H9 (cell line): ENCODE data around the gene NFATC1. TPM values are rescaled to one million over a fixed set of nuclear protein-coding genes. Genes with fewer than 3 reads are reported as not detected.

Source experiments
- DNase-seq: peaks from one replicate; pipeline ENCODE4 v3.0.0-alpha.2; 2017
- H2AFZ ChIP-seq: one replicate; pipeline ENCODE4 v1.6.1; 2013; ENCODE audit warnings: mild to moderate bottlenecking, low read length, control low read depth, moderate library complexity
- H2AK5ac ChIP-seq: 2 replicates; pipeline ENCODE4 v1.6.1; 2013; ENCODE audit warnings: low read length, control low read depth, mixed read lengths; ENCODE audit not compliant: insufficient read length
- H2BK120ac ChIP-seq: one replicate; pipeline ENCODE4 v1.6.1; 2013; ENCODE audit warnings: low read depth, mild to moderate bottlenecking, low read length, control low read depth, inconsistent platforms; ENCODE audit not compliant: poor library complexity, severe bottlenecking
- H2BK12ac ChIP-seq: 2 replicates; pipeline ENCODE4 v1.6.1; 2013; ENCODE audit warnings: low read length, control low read depth, mixed read lengths, low read depth; ENCODE audit not compliant: insufficient read length
- H2BK15ac ChIP-seq: 2 replicates; pipeline ENCODE4 v1.6.1; 2013; ENCODE audit warnings: low read depth, low read length, control low read depth
- H2BK20ac ChIP-seq: one replicate; pipeline ENCODE4 v1.6.1; 2013; ENCODE audit warnings: low read depth, mild to moderate bottlenecking, low read length, control low read depth, inconsistent platforms; ENCODE audit not compliant: poor library complexity, severe bottlenecking
- H2BK5ac ChIP-seq: 2 replicates; pipeline ENCODE4 v1.6.1; 2013; ENCODE audit warnings: low read length, control low read depth, mixed read lengths; ENCODE audit not compliant: insufficient read length
- H3K14ac ChIP-seq: 2 replicates; pipeline ENCODE4 v1.6.1; 2013; ENCODE audit warnings: low read length, control low read depth; ENCODE audit not compliant: insufficient read depth
- H3K18ac ChIP-seq: 2 replicates; pipeline ENCODE4 v1.6.1; 2013; ENCODE audit warnings: low read depth, mild to moderate bottlenecking, mixed read lengths, low read length, control low read depth; ENCODE audit not compliant: insufficient read length
- H3K23ac ChIP-seq: 2 replicates; pipeline ENCODE4 v1.6.1; 2013; ENCODE audit warnings: low read length, control low read depth, mixed read lengths, low read depth; ENCODE audit not compliant: insufficient read length
- H3K23me2 ChIP-seq: 2 replicates; pipeline ENCODE4 v1.6.1; 2013; ENCODE audit warnings: low read depth, mild to moderate bottlenecking, mixed read lengths, low read length, control low read depth; ENCODE audit not compliant: insufficient read length, poor library complexity, severe bottlenecking
- H3K27ac ChIP-seq: 2 replicates; pipeline ENCODE4 v1.5.1; 2013; ENCODE audit warnings: low read length, control low read depth, mixed read lengths, low read depth; ENCODE audit not compliant: insufficient read length
- H3K27me3 ChIP-seq: 2 replicates; pipeline ENCODE4 v1.6.1; 2013; ENCODE audit warnings: low read length, control low read depth, inconsistent platforms; ENCODE audit not compliant: insufficient read depth
- H3K4ac ChIP-seq: 2 replicates; pipeline ENCODE4 v1.6.1; 2013; ENCODE audit warnings: low read depth, mild to moderate bottlenecking, control low read depth, inconsistent platforms, low read length, moderate library complexity
- H3K4me1 ChIP-seq: 2 replicates; pipeline ENCODE4 v1.6.1; 2013; ENCODE audit warnings: low read length, control low read depth, inconsistent platforms; ENCODE audit not compliant: insufficient read depth
- H3K4me2 ChIP-seq: 2 replicates; pipeline ENCODE4 v1.6.1; 2013; ENCODE audit warnings: low read length, control low read depth, mixed read lengths; ENCODE audit not compliant: insufficient read length, insufficient read depth
- H3K56ac ChIP-seq: 2 replicates; pipeline ENCODE4 v1.6.1; 2013; ENCODE audit warnings: low read depth, mild to moderate bottlenecking, mixed read lengths, low read length, control low read depth; ENCODE audit not compliant: insufficient read length
- H3K79me1 ChIP-seq: 2 replicates; pipeline ENCODE4 v1.6.1; 2013; ENCODE audit warnings: low read depth, mild to moderate bottlenecking, moderate library complexity, low read length, control low read depth, inconsistent platforms; ENCODE audit not compliant: insufficient read depth, poor library complexity, severe bottlenecking
- H3K79me2 ChIP-seq: 2 replicates; pipeline ENCODE4 v1.6.1; 2013; ENCODE audit warnings: low read length, control low read depth, inconsistent platforms; ENCODE audit not compliant: insufficient read depth
- H3K9ac ChIP-seq: 2 replicates; pipeline ENCODE4 v1.6.1; 2013; ENCODE audit warnings: low read length, control low read depth, mixed read lengths; ENCODE audit not compliant: insufficient read length; ENCODE audit errors: extremely low read depth
- H3K9me3 ChIP-seq: one replicate; pipeline ENCODE4 v1.6.1; 2013; ENCODE audit warnings: low read depth, low read length, inconsistent platforms; ENCODE audit not compliant: control insufficient read depth
- H3T11ph ChIP-seq: one replicate; pipeline ENCODE4 v1.6.1; 2013; ENCODE audit warnings: mild to moderate bottlenecking, low read length, control low read depth, inconsistent platforms
- H4K20me1 ChIP-seq: one replicate; pipeline ENCODE4 v1.6.1; 2013; ENCODE audit not compliant: control insufficient read depth, insufficient read length, insufficient read depth
- H4K5ac ChIP-seq: 2 replicates; pipeline ENCODE4 v1.6.1; 2013; ENCODE audit warnings: low read depth, mild to moderate bottlenecking, mixed read lengths, low read length, control low read depth; ENCODE audit not compliant: insufficient read length
- H4K8ac ChIP-seq: replicated peaks from 2 replicates; pipeline ENCODE4 v1.6.1; 2013; ENCODE audit warnings: low read length, control low read depth, mixed read lengths, low read depth; ENCODE audit not compliant: insufficient read length
- H4K91ac ChIP-seq: 2 replicates; pipeline ENCODE4 v1.6.1; 2013; ENCODE audit warnings: low read depth, mild to moderate bottlenecking, moderate library complexity, mixed read lengths, low read length, control low read depth; ENCODE audit not compliant: insufficient read length
- H3K27ac Mint-ChIP-seq, 3 experiments: 2 replicates in 2 of 3; 3 replicates in 1 of 3; pipeline ENCODE4 v1.8.0; 2020 to 2021; ENCODE audit warnings: mixed read lengths in 3 of 3, mild to moderate bottlenecking in 1 of 3, moderate library complexity in 1 of 3
- H3K27me3 Mint-ChIP-seq: 2 replicates; pipeline ENCODE4 v1.8.0; 2021; ENCODE audit warnings: low read depth, mild to moderate bottlenecking, moderate library complexity, mixed read lengths
- H3K36me3 Mint-ChIP-seq, 3 experiments: 2 replicates in 2 of 3; 3 replicates in 1 of 3; pipeline ENCODE4 v1.8.0; 2020 to 2021; ENCODE audit warnings: low read depth in 3 of 3, mixed read lengths in 3 of 3; ENCODE audit not compliant: insufficient read depth in 1 of 3
- H3K4me1 Mint-ChIP-seq, 2 experiments: 2 replicates each; pipeline ENCODE4 v1.8.0; 2020; ENCODE audit warnings: mixed read lengths in 2 of 2
- H3K4me3 Mint-ChIP-seq, 2 experiments: 2 replicates in 1 of 2; 3 replicates in 1 of 2; pipeline ENCODE4 v1.8.0; 2020 to 2021; ENCODE audit warnings: mild to moderate bottlenecking in 2 of 2, mixed read lengths in 2 of 2, moderate library complexity in 1 of 2
- H3K9me3 Mint-ChIP-seq, 2 experiments: 2 replicates in 1 of 2; 3 replicates in 1 of 2; pipeline ENCODE4 v1.8.0; 2020; ENCODE audit warnings: mild to moderate bottlenecking in 2 of 2, mixed read lengths in 2 of 2, moderate library complexity in 1 of 2
- WGBS: extraction: QIAGEN DNeasy Blood & Tissue Kit; methylation state at CpG from one replicate; pipeline ENCODE4 v1.1.7; 2013; ENCODE audit warnings: missing lambda C conversion rate, low lambda C conversion rate, mixed read lengths; ENCODE audit not compliant: insufficient read length; ENCODE audit errors: extremely low coverage; 5-methylcytosine and 5-hydroxymethylcytosine counted together
- total RNA-seq: library from RNA; stranded (reverse); gene quantifications from 2 replicates; pipeline ENCODE4 v1.2.1, GENCODE V29; 2021
- TF ChIP-seq, protein P1 (sequence below): fragments of 200-600 bp; sonication (generic); conservative IDR thresholded peaks from 3 replicates; pipeline ENCODE4 v1.8.0; 2021; ENCODE audit warnings: antibody characterized with exemption, mild to moderate bottlenecking

Gene NFATC1
- total RNA-seq, 1 experiment from 2014 or later = 5.5 TPM

GRCh38 chr18:79468119-79468789 lies 72.5 kb downstream of the NFATC1 start:
- H3K79me2 ChIP-seq = no peaks in the 10 kb centered on the region
- no peak overlapping the region for H4K8ac ChIP-seq
- 0 out of 7 replicates have a peak, but pooled peaks cover 0 to 4% (median 2%) of the 10 kb centered on the region in 3 experiments for H3K36me3 Mint-ChIP-seq
- H2BK12ac ChIP-seq = no peak overlapping the region
- no peak overlapping the region for H2AK5ac ChIP-seq
- H2BK15ac ChIP-seq = no peak overlapping the region
- no peak overlapping the region for H3K14ac ChIP-seq
- DNase-seq = no peak
- no peaks in the 10 kb centered on the region for H3K79me1 ChIP-seq
- H2BK20ac ChIP-seq = no peak overlapping the region
- H3K4me1 Mint-ChIP-seq = peaks cover 7 to 22% of the 10 kb centered on the region in 2 experiments
- H4K5ac ChIP-seq = no peak overlapping the region
- H3K4me3 Mint-ChIP-seq = no peak overlapping the region
- H2BK5ac ChIP-seq = no peak overlapping the region
- no peaks in the 10 kb centered on the region for H3K9me3 ChIP-seq
- no peak overlapping the region for H3K9ac ChIP-seq
- no peak overlapping the region for H2BK120ac ChIP-seq
- no peak overlapping the region for H2AFZ ChIP-seq
- no peak overlapping the region for H3K23ac ChIP-seq
- H4K20me1 ChIP-seq = no peaks in the 10 kb centered on the region
- H3K4me2 ChIP-seq = no peak overlapping the region
- no peaks in the 10 kb centered on the region for H3K27me3 Mint-ChIP-seq
- no peaks in the 10 kb centered on the region for H3K4me1 ChIP-seq
- H3T11ph ChIP-seq = no peak overlapping the region
- no peaks in the 10 kb centered on the region for H3K23me2 ChIP-seq
- TF ChIP-seq, protein P1, sequence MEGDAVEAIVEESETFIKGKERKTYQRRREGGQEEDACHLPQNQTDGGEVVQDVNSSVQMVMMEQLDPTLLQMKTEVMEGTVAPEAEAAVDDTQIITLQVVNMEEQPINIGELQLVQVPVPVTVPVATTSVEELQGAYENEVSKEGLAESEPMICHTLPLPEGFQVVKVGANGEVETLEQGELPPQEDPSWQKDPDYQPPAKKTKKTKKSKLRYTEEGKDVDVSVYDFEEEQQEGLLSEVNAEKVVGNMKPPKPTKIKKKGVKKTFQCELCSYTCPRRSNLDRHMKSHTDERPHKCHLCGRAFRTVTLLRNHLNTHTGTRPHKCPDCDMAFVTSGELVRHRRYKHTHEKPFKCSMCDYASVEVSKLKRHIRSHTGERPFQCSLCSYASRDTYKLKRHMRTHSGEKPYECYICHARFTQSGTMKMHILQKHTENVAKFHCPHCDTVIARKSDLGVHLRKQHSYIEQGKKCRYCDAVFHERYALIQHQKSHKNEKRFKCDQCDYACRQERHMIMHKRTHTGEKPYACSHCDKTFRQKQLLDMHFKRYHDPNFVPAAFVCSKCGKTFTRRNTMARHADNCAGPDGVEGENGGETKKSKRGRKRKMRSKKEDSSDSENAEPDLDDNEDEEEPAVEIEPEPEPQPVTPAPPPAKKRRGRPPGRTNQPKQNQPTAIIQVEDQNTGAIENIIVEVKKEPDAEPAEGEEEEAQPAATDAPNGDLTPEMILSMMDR = no peak
- no peaks in the 10 kb centered on the region for H3K27me3 ChIP-seq
- WGBS = no CpG with 5 or more reads among the region's 12 CpGs
- H3K4ac ChIP-seq = no peak overlapping the region
- no peak overlapping the region for H4K91ac ChIP-seq
- H3K9me3 Mint-ChIP-seq = no peaks in the 10 kb centered on the region
- no peak overlapping the region; a peak in 1 of 7 replicates for H3K27ac Mint-ChIP-seq
- no peak overlapping the region for H3K18ac ChIP-seq
- no peak overlapping the region for H3K27ac ChIP-seq
- no peak overlapping the region for H3K56ac ChIP-seq
